Astrocyte of the spinal cord (primary cell): ENCODE measurements around the gene RGPD3.
"Not testable (repeated sequence)": the region's sequence is repeated elsewhere in the genome, so short reads cannot be mapped to it uniquely, and the experiment has no call there.

Experiments used
- DNase-seq: peaks from one replicate; pipeline ENCODE4 v3.0.0; 2011; ENCODE audit warnings: low read depth, low spot score
- H3K4me3 ChIP-seq: 2 replicates; pipeline ENCODE4 v1.5.1; 2011; ENCODE audit warnings: low read depth, mild to moderate bottlenecking, low read length, moderate library complexity
- CTCF ChIP-seq: IDR thresholded peaks from 2 replicates; pipeline ENCODE4 v1.5.1; 2012; ENCODE audit warnings: low read depth, mild to moderate bottlenecking, low read length, inconsistent platforms
- in situ Hi-C: cut with HindIII; loops from 2 replicates; pipeline ENCODE4 v1.10.0; 2017; ENCODE audit warnings: low sequenced_read_pairs

The RGPD3 gene

GRCh38 chr2:106381867-106382266, 86.3 kb downstream of the RGPD3 start:
- H3K4me3 ChIP-seq, DNase-seq, in situ Hi-C loops: not testable (repeated sequence)

GRCh38 chr2:106379567-106379966, 88.6 kb downstream of the RGPD3 start:
- DNase-seq, H3K4me3 ChIP-seq, in situ Hi-C loops: not testable (repeated sequence)

GRCh38 chr2:106369182-106369581, 99.0 kb downstream of the RGPD3 start:
- in situ Hi-C loops, H3K4me3 ChIP-seq, DNase-seq: not testable (repeated sequence)

GRCh38 chr2:106366204-106366885, 101.9 kb downstream of the RGPD3 start:
- in situ Hi-C loops: no loop called here
- no peak for DNase-seq
- H3K4me3 ChIP-seq: no peak overlapping the region
- no peak for TF ChIP-seq CTCF

- no peak for TF ChIP-seq CTCF
- no peak overlapping the region for H3K4me3 ChIP-seq
- no peak for DNase-seq
- in situ Hi-C loops: no loop called here
Observed at GRCh38 chr2:106363791-106364190, 104.4 kb downstream of the RGPD3 start.

GRCh38 chr2:106362789-106363188, 105.4 kb downstream of the RGPD3 start:
- H3K4me3 ChIP-seq: no peak overlapping the region
- DNase-seq: no peak
- in situ Hi-C loops: no loop called here
- TF ChIP-seq CTCF: no peak

- TF ChIP-seq CTCF: no peak
- no peak for DNase-seq
- in situ Hi-C loops: no loop called here
- no peak overlapping the region for H3K4me3 ChIP-seq
Observed at GRCh38 chr2:106359512-106359911, 108.7 kb downstream of the RGPD3 start.

GRCh38 chr2:106358521-106358920, 109.7 kb downstream of the RGPD3 start:
- TF ChIP-seq CTCF: no peak
- in situ Hi-C loops: no loop called here

More at GRCh38 chr2:106358521-106358920, 109.7 kb downstream of the RGPD3 start:
- no peak for DNase-seq
- no peak overlapping the region for H3K4me3 ChIP-seq
